Ovary (tissue), 9 donors: Measurements from ENCODE around the gene ME1. TPM values are rescaled to one million over a fixed set of nuclear protein-coding genes. Genes with fewer than 3 reads are reported as not detected.

ENCODE experiments used
- DNase-seq, 5 donors: peaks; one replicate each; pipeline ENCODE4 v3.0.0-alpha.2; 2019 to 2020
- H3K27ac ChIP-seq, 2 donors: fragments of 200-600 bp; one replicate each; pipeline versions ENCODE4 v1.5.1 to v1.8.0; 2019 to 2022
- H3K27me3 ChIP-seq: fragments of 200-600 bp; one replicate; pipeline ENCODE4 v1.8.0; 2022
- H3K36me3 ChIP-seq: fragments of 200-600 bp; sonication (generic); one replicate; pipeline ENCODE4 v1.5.1; 2019
- H3K4me1 ChIP-seq: one replicate; pipeline ENCODE4 v1.8.1; 2013; ENCODE audit warnings: mild to moderate bottlenecking, moderate library complexity; ENCODE audit not compliant: insufficient read depth
- H3K4me3 ChIP-seq: fragments of 200-600 bp; sonication (generic); one replicate; pipeline ENCODE4 v1.5.1; 2017
- H3K9me3 ChIP-seq, 2 donors: fragments of 200-600 bp in 1 of 2; sonication (generic) in 1 of 2; one replicate each; pipeline versions ENCODE4 v1.5.1 to v1.8.1; 2013 to 2019; ENCODE audit warnings: mild to moderate bottlenecking in 1 of 2, moderate library complexity in 1 of 2
- CTCF ChIP-seq, 3 donors: fragments of 450-650 bp in 2 of 3; fragments of 200-600 bp in 1 of 3; IDR thresholded peaks; one replicate each; pipeline versions ENCODE4 v1.5.1 to v1.8.0; 2016 to 2022; ENCODE audit warnings: antibody characterized with exemption in 3 of 3, mild to moderate bottlenecking in 1 of 3
- EP300 ChIP-seq: sonication (generic); formaldehyde crosslinking; IDR thresholded peaks from one replicate; pipeline ENCODE4 v1.6.1; 2017; ENCODE audit warnings: antibody characterized with exemption
- POLR2A ChIP-seq: fragments of 450-650 bp; IDR thresholded peaks from one replicate; pipeline ENCODE4 v1.6.1; 2017; ENCODE audit warnings: antibody characterized with exemption, mild to moderate bottlenecking, moderate library complexity
- WGBS, 3 donors: extraction: QIAGEN DNeasy Blood & Tissue Kit in 1 of 3; methylation state at CpG; one replicate each; pipeline versions ENCODE4 v1.1.5 to v1.1.7; 2013 to 2017; 5-methylcytosine and 5-hydroxymethylcytosine counted together
- intact Hi-C, 4 donors: fragments of 100-400 bp; cut with DNase I; formaldehyde crosslinking; loops; one replicate each; pipeline versions ENCODE4 v1.11.0 to v1.15.1; 2022 to 2023
- polyA plus RNA-seq, 2 donors: library from polyadenylated mRNA; stranded (reverse); fragments of 200-250 nt in 1 of 2; fragments of 350-450 nt in 1 of 2; fragmentation: Illumina TruSeq in 1 of 2; extraction: RNeasy Lipid Tissue Mini Kit (QIAGEN cat#74804) in 1 of 2; gene quantifications; one replicate each; pipeline ENCODE4 v1.2.3, GENCODE V29; 2013 to 2014
- total RNA-seq, 7 donors: library from RNA; depleted of rRNA in 2 of 7; stranded (reverse); fragments of >200 nt in 2 of 7; fragmentation: NEBNext Ultra II Directional in 3 of 7; extraction: Animal tissue kit (Norgen Biotek cat#: 25700) in 3 of 7; gene quantifications; one replicate each; pipeline versions ENCODE4 v1.1.0 to v1.2.4, GENCODE V29; 2016 to 2023
- donor health status: DM: no; HTN: no; CAD: no; lungs with moderate emphysema.
- donor health status: DM: no; HTN: no; CAD: no.
- donor health status: Bipolar disorder and iron deficiency.
- donor health status: DM: yes; HTN: yes; CAD: no.
- donor health status: DM: no; HTN: no; CAD: no.
- donor health status: DM: yes; HTN: yes; CAD: no.

ME1 gene
- total and polyA plus RNA-seq, 9 donors = 7.5 to 19.6 (median 14.9) TPM

GRCh38 chr6:83199173-83199862 lies 231.5 kb downstream of the ME1 start:
- TF ChIP-seq EP300 = no peak
- TF ChIP-seq CTCF (IDR thresholded peaks at IDR 0.05) = no peak
- no peak for TF ChIP-seq POLR2A
- intact Hi-C loops = loop anchor here in 1 of 4 donors (10.0 kb wide), 1 partner anchor 125 kb away; no protein-coding TSS in a partner anchor
- no peak overlapping the region for H3K27ac ChIP-seq

GRCh38 chr6:83198486-83199172 lies 232.2 kb downstream of the ME1 start:
- Histone ChIP-seq H3K4me3 (no peak overlapping the region), H3K27ac (no peak overlapping the region), H3K9me3 (no peaks in the 10 kb centered on the region), H3K4me1 (no peaks in the 10 kb centered on the region), H3K27me3 (no peaks in the 10 kb centered on the region), H3K36me3 (no peaks in the 10 kb centered on the region)
- 88 to 92% (median 89%) methylated on average over 4 of the region's 4 CpGs for WGBS, 3 donors
- intact Hi-C loops = loop anchor here in 1 of 4 donors (10.0 kb wide), 1 partner anchor 124 kb away; no protein-coding TSS in a partner anchor
- no peak for DNase-seq
- TF ChIP-seq POLR2A (no peak), CTCF (IDR thresholded peaks at IDR 0.05) (no peak), EP300 (no peak)

More at GRCh38 chr6:83199173-83199862, 231.5 kb downstream of the ME1 start:
- Histone ChIP-seq H3K9me3 (no peaks in the 10 kb centered on the region), H3K4me1 (no peaks in the 10 kb centered on the region), H3K4me3 (no peak overlapping the region), H3K27me3 (no peaks in the 10 kb centered on the region), H3K36me3 (no peaks in the 10 kb centered on the region)
- no peak for DNase-seq
- WGBS, 3 donors = 92 to 95% (median 93%) methylated on average over 5 of the region's 5 CpGs

GRCh38 chr6:83193747-83194566 lies 236.9 kb downstream of the ME1 start:
- 1 to 2% (median 2%) methylated on average over 43 to 44 of the region's 44 CpGs for WGBS, 3 donors
- H3K27ac ChIP-seq = peak overlapping the region; percentile 64 to 69
- H3K4me1 ChIP-seq = peaks cover 5% of the 10 kb centered on the region
- H3K27me3 ChIP-seq = no peaks in the 10 kb centered on the region
- peak; percentile 43 to 69 (median 66) for DNase-seq
- no peak for TF ChIP-seq EP300
- no peak for TF ChIP-seq CTCF (IDR thresholded peaks at IDR 0.05)
- no peak for TF ChIP-seq POLR2A
- intact Hi-C loops = loop anchor here in 2 of 4 donors (5.0 to 10.0 kb wide), 2 partner anchors 119 to 127 kb away; partner anchors contain the start of genes DOP1A (in 1 of the 2) and UBE3D (in 1 of the 2)
- H3K9me3 ChIP-seq = no peaks in the 10 kb centered on the region
- H3K36me3 ChIP-seq = no peaks in the 10 kb centered on the region
- peak overlapping the region; percentile 97 for H3K4me3 ChIP-seq
